Fibroblast of skin of abdomen (primary cell): ENCODE results near the gene TBKBP1.
"Not testable (repeated sequence)": the region's sequence is repeated elsewhere in the genome, so short reads cannot be mapped to it uniquely, and the experiment has no call there.

Experiments
- DNase-seq: peaks from one replicate; pipeline ENCODE4 v3.0.0-alpha.2; 2013

The TBKBP1 gene

GRCh38 chr17:47682138-47682537 is 11.8 kb upstream of the TBKBP1 start:
- DNase-seq, result no peak

DNA sequence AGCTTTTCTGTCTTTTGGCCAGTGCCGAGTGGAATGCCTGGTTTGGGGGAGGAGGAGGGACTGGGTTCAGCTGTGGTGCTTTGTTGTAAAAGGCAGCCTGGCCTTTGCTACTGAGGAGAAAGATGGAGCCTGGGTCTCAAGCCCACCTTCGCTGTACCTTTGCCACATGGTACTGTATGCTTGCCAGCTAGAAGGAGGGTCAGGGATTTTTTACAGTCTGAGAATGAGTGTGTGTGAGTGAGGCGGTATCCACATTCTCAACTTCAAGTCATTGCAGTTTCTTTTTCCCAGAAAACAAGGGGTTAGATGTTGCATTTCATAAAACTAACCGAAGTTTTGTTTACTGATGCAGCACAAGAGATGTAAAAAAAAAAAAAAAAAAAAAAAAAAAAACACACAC is 11.2 kb upstream of the TBKBP1 start:
- not testable (repeated sequence) for DNase-seq

- no peak for DNase-seq
Observed at GRCh38 chr17:47684025-47684424, 9.9 kb upstream of the TBKBP1 start.

DNA sequence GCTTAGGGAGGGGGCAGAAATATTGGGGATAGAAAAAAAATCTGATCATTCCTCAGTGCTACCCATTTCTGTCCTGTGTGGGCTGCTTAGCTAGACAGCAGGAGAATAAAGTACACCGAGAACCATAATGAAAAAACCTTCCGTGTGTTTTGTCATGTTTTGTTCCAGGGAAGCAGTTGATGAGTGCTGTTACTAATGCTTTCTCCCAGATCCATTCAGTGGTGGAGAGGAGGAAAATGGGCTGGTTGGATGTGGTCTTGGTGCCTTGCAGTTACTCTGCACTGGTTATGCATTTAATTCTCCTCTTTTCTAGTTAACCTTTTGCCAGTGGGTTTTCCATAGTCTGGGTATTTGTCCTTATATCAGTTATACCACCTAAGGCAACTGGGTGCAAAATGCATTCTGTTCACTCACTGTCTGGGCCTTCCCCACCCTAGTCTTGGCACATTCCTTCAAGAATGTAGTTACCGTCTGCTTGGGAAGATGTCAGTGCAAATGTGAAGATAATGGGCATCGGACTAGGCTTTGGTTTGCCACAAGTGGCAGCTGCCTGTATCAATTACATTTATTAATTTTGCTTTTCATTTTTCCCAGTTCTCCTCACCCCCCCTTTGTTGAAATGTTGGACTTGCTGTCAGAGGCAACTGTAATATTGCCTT is 9.3 kb upstream of the TBKBP1 start:
- DNase-seq, result no peak

GRCh38 chr17:47685556-47686275 is 8.2 kb upstream of the TBKBP1 start:
- DNase-seq, result peak; percentile 20

DNA sequence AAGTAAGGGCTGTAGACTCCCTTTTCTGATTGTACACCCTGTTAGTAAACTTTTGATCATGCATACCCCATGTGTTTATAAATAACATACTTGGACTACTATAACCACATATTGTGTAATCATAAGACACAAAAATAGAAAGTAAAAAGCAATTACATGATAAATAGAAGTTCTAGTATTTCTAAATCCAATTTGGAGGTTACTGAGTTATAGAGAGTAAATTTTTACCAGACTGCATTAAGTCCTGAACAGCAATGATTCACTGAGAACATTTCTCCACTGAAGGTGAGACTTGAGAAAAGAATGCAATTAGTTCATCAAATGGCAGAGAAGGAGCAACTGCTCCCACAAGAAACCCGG is 7.7 kb upstream of the TBKBP1 start:
- peak; percentile 43 for DNase-seq

DNA sequence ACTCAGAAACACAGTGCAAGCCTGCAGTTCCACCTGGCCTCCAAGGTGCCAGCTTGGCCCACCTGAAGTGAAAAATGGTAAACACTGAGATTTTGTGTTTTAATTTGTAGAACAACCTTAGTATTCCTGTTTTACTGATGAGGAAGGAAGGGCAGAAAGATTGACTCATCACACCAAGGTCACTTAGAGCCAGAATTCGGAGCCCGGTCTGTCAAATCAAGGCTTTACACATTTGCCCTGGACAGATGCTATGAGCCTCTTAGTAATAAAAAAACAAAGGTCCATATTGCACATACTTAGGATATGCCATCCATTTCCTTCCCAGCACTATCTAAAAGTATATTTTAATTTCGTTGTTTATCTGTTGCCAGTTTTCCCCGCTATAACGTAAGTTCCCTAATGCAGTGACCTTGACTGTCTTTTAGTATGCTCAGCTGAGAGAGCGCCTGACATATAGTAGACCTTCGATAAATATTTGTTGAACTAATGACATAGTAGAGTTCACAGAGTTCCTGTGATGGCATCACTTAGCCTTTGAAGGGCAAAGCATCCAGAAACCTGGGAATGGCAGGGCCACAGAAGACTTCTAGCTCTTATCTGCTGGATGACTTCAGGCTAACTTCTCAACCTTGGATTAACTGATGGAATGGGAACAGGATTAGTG is 7.2 kb upstream of the TBKBP1 start:
- no peak for DNase-seq

- DNase-seq, result no peak
Observed at GRCh38 chr17:47687328-47687690, 6.7 kb upstream of the TBKBP1 start.

- peak; percentile 27 for DNase-seq
Observed at GRCh38 chr17:47687748-47688147, 6.2 kb upstream of the TBKBP1 start.

GRCh38 chr17:47690121-47690520 is 3.8 kb upstream of the TBKBP1 start:
- DNase-seq, result no peak

DNA sequence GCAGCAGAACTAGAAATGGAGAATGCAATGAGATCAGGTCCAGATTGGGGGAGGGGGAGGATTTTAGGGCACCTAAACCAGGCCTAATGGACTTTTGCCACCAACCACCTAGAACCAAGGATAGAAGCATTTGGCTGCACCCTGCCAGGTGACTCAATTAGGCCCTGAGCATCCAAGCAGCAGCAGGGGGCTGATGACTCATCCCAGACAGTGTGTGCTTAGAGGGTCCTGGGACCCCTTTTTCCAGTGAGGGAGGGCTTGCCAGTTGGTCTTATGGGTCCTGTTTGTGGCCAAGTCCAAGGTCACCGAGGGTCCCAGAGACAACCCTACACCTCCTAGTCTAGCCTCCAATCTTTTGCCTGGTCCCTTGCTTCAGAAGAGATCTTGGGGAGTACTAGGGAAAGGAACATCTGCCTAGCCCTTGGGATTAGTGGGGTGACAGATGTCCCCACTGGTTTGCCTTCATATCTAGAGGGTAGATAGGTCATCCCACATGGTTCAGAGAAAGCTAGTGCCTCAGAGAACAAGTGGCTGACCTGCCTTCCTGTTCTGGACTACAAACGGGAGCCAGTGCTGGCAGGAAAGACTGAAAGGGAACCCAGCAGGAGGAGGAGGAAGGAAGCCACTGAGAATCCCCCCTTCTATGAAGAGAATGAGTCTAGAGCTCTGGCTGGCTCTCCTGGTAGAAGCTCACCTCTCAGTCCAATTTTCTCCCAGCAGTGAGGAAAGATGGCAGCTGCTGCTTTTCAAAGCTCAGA is 1.6 kb upstream of the TBKBP1 start:
- no peak for DNase-seq

- no peak for DNase-seq
Observed at GRCh38 chr17:47692895-47693730, 848 bp upstream of the TBKBP1 start.

GRCh38 chr17:47694581-47695428 is 844 bp downstream of the TBKBP1 start:
- DNase-seq, result peak; percentile 49

GRCh38 chr17:47695429-47696376 is 1.7 kb downstream of the TBKBP1 start:
- DNase-seq, result peak; percentile 40

GRCh38 chr17:47696717-47697642 is 3.0 kb downstream of the TBKBP1 start:
- no peak for DNase-seq

DNA sequence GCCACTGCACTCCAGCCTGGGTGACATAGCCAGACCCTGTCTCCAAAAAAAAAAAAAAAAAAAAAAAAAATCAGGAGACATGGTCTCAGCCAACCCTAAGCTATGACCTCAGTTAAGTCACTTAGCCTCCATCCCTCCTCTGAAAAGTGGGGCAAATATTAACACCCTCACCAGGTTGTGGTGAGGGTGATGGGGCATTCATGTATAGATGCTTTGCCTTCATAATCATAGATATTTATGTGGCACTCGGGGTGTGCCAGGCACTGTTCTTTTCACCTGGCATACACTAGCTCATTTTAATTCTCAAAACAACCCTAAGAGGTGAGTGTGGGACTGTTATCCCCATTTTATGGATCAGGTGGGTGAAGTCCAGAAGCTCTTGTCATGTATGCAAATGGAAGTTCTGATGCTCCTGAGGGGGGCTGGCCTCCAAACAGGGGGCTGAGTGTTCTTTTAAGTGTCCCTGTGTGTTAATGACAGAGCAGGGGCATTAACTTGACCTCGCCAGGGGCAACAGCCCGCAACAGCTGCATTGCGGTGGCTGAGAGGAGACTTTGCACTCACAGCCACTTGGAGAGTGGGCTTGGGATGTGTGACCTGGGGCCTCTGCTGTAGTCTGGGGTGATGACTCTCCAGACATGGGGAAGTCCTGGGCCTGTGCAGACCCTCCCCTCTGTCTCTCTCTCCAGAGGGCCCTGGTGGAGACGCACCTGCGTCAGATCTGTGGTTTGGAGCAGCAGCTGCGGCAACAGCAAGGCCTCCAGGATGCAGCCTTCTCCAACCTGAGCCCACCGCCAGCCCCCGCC is 4.1 kb downstream of the TBKBP1 start:
- DNase-seq, result no peak

DNA sequence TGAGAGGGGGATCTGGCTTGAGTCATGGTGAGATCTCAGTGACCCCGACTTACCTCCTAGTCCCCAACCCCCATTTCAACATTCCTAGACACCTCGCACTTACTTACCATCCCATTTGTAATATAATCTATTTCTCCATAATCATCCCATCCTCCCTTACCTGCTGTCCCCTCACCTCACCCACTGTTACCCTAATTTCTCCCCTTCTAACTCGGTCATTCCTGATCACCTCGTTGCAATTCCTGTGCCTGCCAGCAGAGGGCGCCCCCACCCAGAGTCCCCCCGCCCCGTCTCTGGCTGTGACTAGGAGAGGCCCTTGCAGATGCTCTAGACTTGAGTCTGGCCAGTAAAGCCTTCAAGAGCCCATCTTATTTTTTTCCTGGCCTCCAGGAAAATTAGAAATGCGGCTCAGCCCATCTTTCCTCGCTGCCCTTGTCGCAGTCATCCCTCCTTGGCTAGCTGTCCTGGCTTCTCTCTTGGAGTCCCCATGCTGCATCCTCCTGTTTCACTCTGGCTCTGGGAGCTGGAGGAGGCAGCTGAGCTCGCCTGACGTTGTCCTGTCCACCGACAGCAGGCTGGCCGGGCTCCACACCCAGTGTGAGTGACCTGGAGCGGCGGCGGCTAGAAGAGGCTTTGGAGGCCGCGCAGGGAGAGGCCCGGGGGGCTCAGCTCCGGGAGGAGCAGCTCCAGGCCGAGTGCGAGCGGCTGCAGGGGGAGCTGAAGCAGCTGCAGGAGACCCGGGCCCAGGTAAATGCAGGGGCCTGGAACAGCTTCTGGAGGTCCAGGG is 5.0 kb downstream of the TBKBP1 start:
- peak; percentile 50 for DNase-seq
